ENCODE data around the gene TYR.
"Not testable (repeated sequence)": the region's sequence is repeated elsewhere in the genome, so short reads cannot be mapped to it uniquely, and the experiment has no call there.

TYR gene

DNA sequence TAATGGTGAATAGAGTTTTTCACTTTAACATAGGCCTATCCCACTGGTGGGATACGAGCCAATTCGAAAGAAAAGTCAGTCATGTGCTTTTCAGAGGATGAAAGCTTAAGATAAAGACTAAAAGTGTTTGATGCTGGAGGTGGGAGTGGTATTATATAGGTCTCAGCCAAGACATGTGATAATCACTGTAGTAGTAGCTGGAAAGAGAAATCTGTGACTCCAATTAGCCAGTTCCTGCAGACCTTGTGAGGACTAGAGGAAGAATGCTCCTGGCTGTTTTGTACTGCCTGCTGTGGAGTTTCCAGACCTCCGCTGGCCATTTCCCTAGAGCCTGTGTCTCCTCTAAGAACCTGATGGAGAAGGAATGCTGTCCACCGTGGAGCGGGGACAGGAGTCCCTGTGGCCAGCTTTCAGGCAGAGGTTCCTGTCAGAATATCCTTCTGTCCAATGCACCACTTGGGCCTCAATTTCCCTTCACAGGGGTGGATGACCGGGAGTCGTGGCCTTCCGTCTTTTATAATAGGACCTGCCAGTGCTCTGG, at the start of gene TYR:
Gene TYR, plus strand, starts transcription at position 185 of the 541 bp plus-strand sequence. Its CDS starts 79 bp downstream, at position 264.
- no peak for DNase-seq (ENCODE audit: low read depth in 2 of 3, low spot score in 2 of 3)

DNA sequence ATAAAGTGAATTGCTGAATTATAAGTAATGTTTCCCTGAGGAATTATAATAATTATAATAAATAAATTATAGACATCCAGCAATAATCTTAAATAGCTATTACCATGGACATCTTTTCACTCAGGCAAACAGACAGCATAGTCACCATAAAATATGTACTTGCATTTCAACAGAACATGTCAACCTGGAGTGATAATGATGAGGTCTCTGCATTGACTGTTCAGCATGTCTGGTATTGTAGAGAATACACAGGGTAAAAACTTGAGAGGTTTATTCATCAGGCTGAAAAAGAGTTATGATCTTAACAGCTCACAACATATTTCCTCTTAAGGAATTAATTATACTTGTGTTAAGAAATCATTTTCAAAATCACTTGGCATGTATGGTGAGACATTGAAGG, 41.1 kb upstream of the TYR start:
- DNase-seq (ENCODE audit: low read depth in 2 of 3, low spot score in 2 of 3) = no peak

DNA sequence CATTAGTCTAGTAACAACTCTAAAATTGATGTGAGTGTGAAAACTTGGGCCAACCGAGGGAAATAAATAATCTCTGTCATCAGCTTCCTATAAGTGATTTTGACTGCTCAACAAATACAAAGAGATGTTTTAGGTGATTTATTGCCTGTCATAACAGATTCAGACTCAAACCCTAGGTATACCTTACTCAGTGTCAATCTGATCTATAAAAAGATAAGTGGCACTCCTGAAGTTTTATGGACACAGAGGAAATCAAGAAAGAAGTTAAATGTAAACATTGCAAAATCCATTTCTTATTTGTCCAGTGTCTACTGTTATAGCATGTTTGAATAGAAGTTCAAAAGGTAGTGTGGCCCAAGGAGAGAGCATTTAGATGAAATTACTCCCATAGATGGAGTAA, 30.4 kb upstream of the TYR start:
- DNase-seq (ENCODE audit: low read depth in 2 of 3, low spot score in 2 of 3) = no peak

DNA sequence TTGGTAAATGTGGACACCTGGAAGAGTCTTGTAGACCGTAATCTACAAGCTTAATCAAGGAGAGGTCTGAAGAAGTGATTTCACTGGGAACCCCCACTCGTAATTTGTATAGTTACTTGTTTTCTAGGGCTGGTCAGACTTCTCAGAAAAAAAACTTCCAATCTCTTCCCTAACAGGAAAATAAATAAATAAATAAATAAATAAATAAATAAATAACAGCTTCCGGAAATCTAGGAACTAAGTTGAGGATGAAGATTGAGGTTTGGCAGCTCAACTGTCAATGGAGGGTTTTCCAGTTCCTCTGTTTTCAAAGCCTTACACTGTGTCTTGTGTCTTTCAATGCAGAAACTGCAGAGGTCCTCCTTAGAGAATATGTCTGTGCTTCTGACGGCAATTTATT, 17.7 kb upstream of the TYR start:
- no peak for DNase-seq (ENCODE audit: low read depth in 2 of 3, low spot score in 2 of 3)

DNA sequence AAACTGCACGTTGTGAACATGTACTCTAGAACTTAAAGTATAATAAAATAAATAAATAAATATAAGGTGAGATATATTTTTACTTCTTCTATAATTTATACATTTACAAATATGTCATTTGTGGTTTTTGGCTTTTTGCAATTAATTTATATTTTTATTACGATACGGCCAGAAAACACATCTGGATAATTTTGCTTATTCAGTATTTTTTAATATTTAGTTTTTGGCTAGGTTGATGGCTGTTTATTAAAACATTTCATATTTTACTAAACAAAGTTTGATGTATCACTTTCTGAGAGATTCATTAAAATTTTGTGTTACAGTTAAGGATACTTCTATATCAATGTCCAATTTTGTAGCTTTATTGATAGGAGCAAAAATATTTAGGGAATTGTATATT, 15.7 kb upstream of the TYR start:
- no peak for DNase-seq (ENCODE audit: low read depth in 2 of 3, low spot score in 2 of 3)

DNA sequence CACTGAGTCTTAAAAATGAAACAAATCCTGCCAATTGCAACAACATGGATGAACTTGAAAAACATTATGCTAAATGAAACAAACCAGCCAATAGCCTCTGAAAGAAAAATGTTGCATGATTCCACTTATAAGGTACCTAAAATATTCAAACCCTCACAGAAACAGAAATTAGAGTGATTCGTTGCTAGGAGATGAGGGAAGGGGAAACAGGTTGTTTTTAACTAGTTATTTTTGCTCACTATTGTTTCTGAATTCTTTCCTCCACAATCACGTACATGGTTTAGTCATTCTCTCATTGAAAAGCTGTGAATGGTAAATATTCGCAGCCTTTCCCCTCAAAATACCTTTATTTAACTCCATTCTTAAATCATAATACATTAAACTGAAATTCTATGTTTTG, 14.0 kb upstream of the TYR start:
- DNase-seq (ENCODE audit: low read depth in 2 of 3, low spot score in 2 of 3) = no peak

DNA sequence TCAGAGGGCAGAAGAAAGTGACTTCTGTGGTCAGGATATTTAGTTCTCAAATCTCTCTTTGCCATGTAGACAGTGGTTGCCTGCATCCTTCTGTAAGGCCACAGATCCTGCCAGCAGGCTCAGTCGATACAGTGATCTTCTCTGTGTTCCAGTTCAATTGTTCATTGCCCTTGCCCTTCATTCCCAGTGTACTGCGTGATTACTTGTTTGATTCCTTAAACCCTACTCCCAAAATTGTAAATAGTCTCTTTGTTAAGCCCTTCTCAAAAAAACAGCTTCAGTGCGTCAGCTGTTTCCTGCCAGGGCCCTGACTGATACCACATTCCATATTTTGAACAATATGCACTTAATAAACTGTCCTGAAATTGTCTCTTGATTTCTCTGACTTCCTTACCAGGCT, 9.3 kb upstream of the TYR start:
- no peak for DNase-seq (ENCODE audit: low read depth in 2 of 3, low spot score in 2 of 3)

DNA sequence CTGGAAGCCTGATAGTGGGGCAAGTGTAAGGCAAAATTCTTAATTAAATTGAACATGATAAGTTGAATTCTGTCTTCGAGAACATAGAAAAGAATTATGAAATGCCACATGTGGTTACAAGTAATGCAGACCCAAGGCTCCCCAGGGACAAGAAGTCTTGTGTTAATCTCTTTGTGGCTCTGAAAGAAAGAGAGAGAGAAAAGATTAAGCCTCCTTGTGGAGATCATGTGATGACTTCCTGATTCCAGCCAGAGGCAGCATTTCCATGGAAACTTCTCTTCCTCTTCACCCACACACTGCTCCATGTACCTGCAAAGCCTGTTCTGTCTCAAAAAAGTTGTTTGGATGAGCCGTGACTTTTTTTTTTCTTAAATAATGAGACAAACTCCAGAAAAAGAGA, 1.9 kb upstream of the TYR start:
- no peak for DNase-seq (ENCODE audit: low read depth in 2 of 3, low spot score in 2 of 3)

DNA sequence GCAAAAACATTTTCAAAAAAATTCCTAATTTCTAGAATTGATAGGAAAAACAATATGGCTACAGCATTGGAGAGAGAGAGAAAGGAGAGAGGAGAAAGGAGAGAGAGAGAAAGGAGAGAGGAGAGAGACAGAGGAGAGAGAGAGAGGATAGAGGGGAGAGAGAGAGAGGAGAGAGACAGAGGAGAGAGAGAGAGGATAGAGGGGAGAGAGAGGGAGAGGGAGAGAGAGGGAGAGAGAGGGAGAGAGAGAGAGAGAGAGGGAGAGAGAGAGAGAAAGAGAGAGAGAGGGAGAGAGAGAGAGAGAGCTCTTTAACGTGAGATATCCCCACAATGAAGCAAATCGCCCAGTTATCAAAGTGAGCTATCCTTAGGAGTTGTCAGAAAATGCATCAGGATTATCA, 737 bp upstream of the TYR start:
- DNase-seq (ENCODE audit: low read depth in 2 of 3, low spot score in 2 of 3) = no peak

DNA sequence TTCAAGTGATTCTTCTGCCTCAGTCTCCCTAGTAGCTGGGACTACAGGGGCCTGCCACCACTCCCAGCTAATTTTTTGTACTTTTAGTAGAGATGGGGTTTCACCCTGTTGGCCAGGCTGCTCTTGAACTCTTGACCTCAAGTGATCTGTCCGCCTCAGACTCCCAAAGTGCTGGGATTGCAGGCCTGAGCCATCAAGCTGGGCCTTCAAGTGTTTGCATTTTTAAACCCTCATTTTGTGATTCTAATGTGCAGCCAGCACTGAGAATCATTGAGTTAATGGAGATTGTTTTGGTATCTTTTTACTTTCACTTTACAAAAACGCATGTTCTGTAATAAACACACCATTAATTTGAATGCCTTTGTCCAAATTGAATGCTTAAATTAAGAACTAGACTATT, 3.4 kb downstream of the TYR start:
- no peak for DNase-seq (ENCODE audit: low read depth in 2 of 3, low spot score in 2 of 3)

DNA sequence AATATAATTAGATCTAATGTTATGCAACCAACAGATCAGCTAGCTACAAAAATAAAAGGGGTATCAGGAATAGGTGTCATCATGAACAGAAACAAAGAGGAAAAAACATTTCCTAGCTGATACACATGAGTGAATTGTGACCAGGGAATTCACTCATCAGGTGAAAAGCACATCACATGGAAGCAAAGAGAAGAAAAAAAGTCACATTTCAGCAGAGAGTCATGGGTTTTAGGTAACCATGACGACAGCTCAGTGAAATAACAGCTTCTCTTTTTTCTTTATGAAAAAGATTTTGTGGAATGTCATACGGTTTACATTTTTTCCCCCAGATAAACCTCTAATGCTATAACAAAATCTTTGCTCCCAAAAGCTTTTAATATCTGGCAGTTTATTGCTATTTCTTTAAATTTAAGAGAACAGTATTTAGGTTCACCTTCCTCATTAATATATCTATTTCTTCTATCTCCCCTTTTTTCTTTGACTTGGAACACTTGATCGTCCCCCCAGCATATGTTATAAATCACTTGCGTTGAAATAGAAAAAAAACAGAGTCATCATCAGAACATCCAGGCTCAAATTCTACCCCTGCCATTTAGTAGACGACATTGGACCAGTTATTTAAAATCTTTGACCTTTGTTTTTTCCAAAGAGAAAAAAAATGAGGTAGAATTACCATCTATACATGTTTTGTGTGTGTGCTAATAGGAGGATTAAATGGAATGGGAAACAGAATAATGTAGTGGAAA, 5.3 kb downstream of the TYR start:
- no peak for DNase-seq (ENCODE audit: low read depth in 2 of 3, low spot score in 2 of 3)

DNA sequence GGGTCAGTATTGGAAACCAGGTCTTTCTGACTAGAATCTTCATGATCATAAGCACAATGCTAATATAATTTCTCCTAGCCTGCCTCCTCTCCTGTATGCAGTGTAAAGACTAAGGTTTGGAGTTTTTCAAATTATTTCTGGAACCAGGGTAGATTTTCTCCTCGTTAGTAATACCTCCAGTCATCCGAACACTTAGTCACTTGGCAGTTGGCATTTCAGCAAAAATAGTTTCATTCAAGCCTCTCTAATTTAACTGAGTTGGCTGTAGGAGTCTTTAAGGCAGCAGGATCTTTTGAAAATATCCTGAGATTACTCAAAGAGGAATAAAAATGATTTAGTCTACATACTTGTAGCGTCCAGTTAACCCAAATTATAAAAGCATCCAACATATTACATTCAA, 6.3 kb downstream of the TYR start:
- DNase-seq (ENCODE audit: low read depth in 2 of 3, low spot score in 2 of 3) = no peak

DNA sequence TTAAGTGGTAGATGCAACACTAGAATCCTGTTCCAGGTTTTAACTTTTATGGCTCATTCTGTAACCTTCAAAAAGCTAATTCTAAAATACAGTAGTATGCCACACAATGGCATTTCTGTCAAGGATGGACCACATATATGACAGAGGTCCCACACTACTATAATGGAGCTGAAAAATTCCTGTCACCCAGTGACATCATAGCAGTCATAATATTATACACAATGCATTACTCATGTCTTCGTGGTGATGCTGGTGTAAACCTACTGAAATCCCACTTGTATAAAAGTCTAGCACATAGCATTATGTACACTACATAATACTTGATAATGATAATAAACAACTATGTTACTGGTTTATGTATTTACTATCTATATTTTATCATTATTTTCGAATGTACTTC, 12.1 kb downstream of the TYR start:
- no peak for DNase-seq (ENCODE audit: low read depth in 2 of 3, low spot score in 2 of 3)

DNA sequence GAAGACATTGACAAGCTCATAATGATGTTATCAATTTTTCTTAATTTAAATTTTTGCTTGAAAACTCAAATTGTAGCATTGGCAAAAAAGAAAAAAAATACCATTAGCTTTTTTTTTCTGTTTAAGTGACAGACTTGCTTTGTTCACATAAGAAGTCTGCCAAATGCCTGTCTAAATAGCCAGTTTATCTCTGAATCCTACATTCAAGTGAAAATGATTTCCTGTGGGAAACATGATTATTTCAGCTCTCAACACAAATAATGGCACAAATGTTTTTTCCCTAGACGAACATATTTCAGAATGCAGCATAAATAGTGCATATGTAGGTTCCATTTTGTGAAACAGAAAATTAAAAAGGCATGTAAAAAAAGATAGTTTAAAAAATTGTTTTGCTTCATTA, 23.5 kb downstream of the TYR start:
- DNase-seq (ENCODE audit: low read depth in 2 of 3, low spot score in 2 of 3) = no peak

DNA sequence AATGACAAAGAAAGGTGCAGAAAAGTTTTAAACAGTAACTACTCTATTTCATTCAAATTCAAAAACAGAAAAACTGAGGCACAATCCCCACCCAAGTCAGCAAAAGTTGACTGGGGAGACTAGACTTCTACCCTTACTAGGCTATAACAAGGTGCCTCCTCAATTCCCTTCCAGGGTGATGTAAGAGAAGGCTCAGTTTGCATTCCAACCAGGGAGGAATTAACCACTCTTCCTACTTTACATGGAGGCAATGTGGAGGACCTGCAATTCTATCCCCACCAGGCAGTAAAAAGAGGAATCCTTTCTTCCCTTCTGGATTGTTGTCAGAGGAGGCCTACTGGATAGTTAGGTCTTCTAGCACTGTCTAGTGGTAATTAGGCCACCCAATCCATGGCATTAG, 26.1 kb downstream of the TYR start:
- no peak for DNase-seq (ENCODE audit: low read depth in 2 of 3, low spot score in 2 of 3)

DNA sequence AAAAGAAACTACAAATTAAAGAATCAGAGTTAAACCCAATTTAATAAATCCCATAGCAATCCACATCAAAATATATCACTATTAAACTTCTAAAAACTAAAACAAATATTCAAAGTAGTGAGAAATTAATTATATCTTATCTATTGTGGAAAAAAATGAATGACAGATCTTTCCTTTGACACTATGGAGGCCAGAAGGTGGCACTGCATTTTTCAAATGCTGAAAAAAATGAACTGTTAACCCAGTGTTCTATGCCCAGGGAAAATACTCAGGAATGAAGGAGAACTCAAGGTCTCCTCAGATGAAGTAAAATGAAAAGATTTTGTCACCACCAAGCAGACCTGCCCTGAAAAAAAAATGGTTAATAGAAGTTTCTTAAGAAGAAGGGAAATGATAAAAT, 27.7 kb downstream of the TYR start:
- DNase-seq (ENCODE audit: low read depth in 2 of 3, low spot score in 2 of 3) = no peak

DNA sequence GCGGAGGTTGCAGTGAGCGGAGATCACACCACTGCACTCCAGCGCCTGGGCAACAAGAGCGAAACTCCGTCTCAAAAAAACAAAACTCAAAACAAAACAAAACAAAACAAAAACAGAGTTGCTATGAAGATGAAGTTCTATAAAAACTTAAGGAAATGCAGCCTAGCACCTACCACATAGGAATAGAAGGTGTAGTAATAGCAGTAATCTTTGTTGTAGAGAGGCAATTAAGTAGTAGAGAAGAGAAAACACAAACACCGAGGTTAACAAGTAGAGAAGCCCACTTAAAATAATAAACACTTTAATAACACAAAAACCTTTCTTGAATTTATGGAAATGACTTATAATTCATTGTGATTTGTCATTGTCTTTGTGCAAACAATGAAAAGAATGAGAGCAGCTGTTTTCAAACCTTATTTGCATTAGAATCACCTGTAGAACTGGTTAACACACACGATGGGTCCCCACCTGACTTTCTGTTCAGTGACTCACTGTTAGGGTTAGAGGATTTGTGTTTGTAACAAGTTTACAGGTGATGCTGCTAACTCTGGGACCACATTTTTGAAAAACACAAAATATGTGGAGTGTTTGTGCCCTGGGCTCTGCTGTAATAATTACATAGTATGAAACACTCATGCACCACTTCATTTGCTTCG, 43.1 kb downstream of the TYR start:
- no peak for DNase-seq (ENCODE audit: low read depth in 2 of 3, low spot score in 2 of 3)

DNA sequence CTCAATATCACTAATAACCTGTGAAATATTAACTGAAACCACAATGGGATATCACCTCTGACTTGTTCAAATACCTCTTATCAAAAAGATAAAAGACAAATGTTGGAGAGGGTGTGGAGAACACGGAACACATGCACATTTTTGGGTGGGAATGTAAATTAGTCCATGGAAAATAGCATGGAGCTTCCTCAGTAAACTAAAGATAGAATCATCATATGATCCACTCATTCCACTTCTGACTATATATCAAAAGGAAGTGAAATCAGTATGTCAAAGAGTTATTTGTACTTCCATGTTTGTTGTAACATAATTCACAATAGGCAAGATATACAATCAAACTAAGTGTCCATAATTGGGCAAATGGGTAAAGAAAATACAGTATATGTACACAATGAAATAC, 57.4 kb downstream of the TYR start:
- DNase-seq (ENCODE audit: low read depth in 2 of 3, low spot score in 2 of 3) = no peak

DNA sequence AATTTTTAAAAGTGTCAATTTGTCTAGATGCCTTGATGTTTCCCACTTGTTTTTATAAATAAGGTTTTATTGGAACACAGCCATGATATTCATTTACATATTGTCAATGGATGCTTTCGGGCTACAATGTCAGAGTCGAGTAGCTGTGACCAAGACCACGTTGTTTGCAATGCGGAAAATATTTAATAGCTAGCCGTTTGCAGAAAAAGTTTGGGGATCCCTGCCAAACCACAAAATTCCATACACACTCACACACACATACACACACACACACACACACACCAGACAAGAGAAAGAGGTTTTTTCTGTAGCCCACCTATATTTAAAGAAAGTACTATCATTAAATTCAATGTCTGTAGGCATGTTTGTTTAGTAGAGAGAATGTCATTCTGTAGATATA, 58.3 kb downstream of the TYR start:
- no peak for DNase-seq (ENCODE audit: low read depth in 2 of 3, low spot score in 2 of 3)

DNA sequence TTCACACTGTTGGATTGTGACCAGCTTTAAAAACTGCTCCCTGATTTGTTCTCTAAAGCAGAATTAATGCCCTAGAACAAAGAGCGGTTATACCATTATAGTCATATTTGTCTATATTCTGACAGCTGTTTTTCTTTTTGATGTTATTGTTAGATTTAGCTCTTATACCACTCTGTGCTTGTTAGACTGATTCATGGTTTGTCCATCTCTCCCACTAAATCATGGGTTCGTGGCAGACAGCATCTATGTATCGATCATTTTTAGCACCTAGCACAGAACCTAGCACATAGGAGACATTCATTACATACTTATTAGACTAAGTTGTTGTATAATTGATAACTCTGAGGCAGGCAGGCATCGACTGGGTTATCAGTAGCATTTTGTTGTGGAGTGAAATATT, 69.3 kb downstream of the TYR start:
- DNase-seq (ENCODE audit: low read depth in 2 of 3, low spot score in 2 of 3) = not testable (repeated sequence)

DNA sequence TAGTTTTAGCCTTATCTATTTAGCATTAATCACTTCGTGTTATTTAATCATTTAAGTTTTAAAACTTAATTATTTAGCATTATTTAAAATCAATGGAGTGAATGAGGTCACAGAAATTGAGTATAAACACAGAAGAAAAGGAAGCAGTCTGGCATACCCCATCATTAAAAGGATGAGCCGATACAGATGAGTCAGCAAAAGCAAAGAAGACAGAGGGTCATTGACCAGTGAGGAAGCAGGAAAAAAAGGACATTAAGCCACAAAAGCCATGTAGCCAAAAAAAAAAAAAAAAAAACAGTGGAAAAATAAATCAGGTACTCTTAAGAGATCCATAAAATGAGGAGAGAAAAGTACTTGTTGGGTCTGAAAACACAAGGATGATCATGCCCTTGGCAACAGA, 71.5 kb downstream of the TYR start:
- no peak for DNase-seq (ENCODE audit: low read depth in 2 of 3, low spot score in 2 of 3)

DNA sequence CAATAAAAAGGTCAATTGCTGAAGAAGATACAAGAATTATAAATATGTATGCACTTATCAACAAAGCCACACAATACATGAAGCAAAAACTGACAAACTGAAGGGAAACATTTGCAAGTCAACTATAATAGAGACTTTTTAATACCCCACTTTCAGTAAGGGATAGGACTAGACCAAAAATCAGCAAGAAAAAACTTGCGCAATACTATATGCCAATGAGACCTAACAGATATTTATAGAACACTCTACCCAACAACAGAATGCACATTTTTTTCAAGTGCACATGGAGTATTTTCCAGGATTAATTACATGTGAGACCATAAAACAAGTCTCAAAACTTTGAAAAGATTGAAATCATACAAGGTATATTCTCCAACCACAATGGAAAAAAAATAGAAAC, 83.8 kb downstream of the TYR start:
- not testable (repeated sequence) for DNase-seq (ENCODE audit: low read depth in 2 of 3, low spot score in 2 of 3)
